Naive thymus-derived CD8-positive, alpha-beta T cell (primary cell): ENCODE results near the gene CDH4. TPM values are rescaled to one million over a fixed set of nuclear protein-coding genes. Genes with fewer than 3 reads are reported as not detected.

Experiments used
- ATAC-seq, 2 donors: fragments of 150-1000 bp; cut with Tn5 transposase in 1 of 2; sonication (Bioruptor Pico), chemical (Tn5 transposase) in 1 of 2; 1 replicate in 1 of 2; 2 replicates in 1 of 2; pipeline ENCODE4 v1.10.0; 2021; ENCODE audit warnings: mild to moderate bottlenecking in 2 of 2, moderate library complexity in 2 of 2
- POLR2A ChIA-PET: fragments of 350-600 bp; sonication (Branson Sonifier 250); formaldehyde crosslinking; loops from one replicate; lab custom pipeline; 2021; ENCODE audit warnings: antibody characterized with exemption; lab: Charles Lee
- DNase-seq, 10 donors: peaks; one replicate each; pipeline versions ENCODE4 v3.0.0 to v3.0.0-alpha.2; 2020 to 2022
- H3K27ac Mint-ChIP-seq, 10 donors: one replicate each; pipeline ENCODE4 v1.8.0; 2020 to 2022; ENCODE audit warnings: mild to moderate bottlenecking in 10 of 10, mixed read lengths in 10 of 10, moderate library complexity in 4 of 10, inconsistent platforms in 1 of 10
- H3K27me3 Mint-ChIP-seq, 5 donors: one replicate each; pipeline ENCODE4 v1.8.0; 2021 to 2022; ENCODE audit warnings: mixed read lengths in 5 of 5
- H3K36me3 Mint-ChIP-seq, 3 donors: one replicate each; pipeline ENCODE4 v1.8.0; 2020 to 2022; ENCODE audit warnings: mixed read lengths in 3 of 3, mild to moderate bottlenecking in 2 of 3, inconsistent platforms in 1 of 3
- H3K4me1 Mint-ChIP-seq, 4 donors: one replicate each; pipeline ENCODE4 v1.8.0; 2021 to 2022; ENCODE audit warnings: mixed read lengths in 4 of 4
- H3K4me3 Mint-ChIP-seq, 10 donors: one replicate each; pipeline ENCODE4 v1.8.0; 2020 to 2022; ENCODE audit warnings: mild to moderate bottlenecking in 10 of 10, mixed read lengths in 10 of 10, moderate library complexity in 6 of 10, inconsistent platforms in 1 of 10
- H3K9me3 Mint-ChIP-seq, 9 donors: one replicate each; pipeline ENCODE4 v1.8.0; 2020 to 2022; ENCODE audit warnings: mixed read lengths in 9 of 9, mild to moderate bottlenecking in 3 of 9, inconsistent platforms in 1 of 9, moderate library complexity in 1 of 9
- polyA plus RNA-seq, 3 donors: library from polyadenylated mRNA; unstranded; fragments of 300-500 nt; fragmentation: Illumina TruSeq; gene quantifications; one replicate each; pipeline ENCODE4 v1.2.3, GENCODE V29; 2021
- total RNA-seq, 8 experiments: library from RNA in 2 of 8; stranded (reverse) in 2 of 8; gene quantifications; one replicate each; pipeline ENCODE4 v1.2.3 and lab custom pipeline; 2021 to 2026

The CDH4 gene
- total and polyA plus RNA-seq, 5 experiments from 2014 or later: 0.07 to 0.44 (median 0.15) TPM; not detected in 1

- Mint-ChIP-seq H3K4me1 (no peaks in the 10 kb centered on the region), H3K27me3 (peaks cover 0 to 19% (median 3%) of the 10 kb centered on the region in 5 donors), H3K4me3 (no peak overlapping the region), H3K27ac (no peak overlapping the region), H3K9me3 (peaks cover 0 to 3% (median 0%) of the 10 kb centered on the region in 9 donors), H3K36me3 (no peaks in the 10 kb centered on the region)
- POLR2A ChIA-PET: no interaction called here
- no peak for DNase-seq
- no peak for ATAC-seq
These were observed 109.4 kb downstream of the CDH4 start for GRCh38 chr20:61361501-61361900.

GRCh38 chr20:61364147-61364546 is 112.1 kb downstream of the CDH4 start:
- POLR2A ChIA-PET: no interaction called here
- H3K9me3 Mint-ChIP-seq: peaks cover 0 to 3% (median 0%) of the 10 kb centered on the region in 9 donors
- no peak overlapping the region for H3K4me3 Mint-ChIP-seq

GRCh38 chr20:61366914-61367313 is 114.9 kb downstream of the CDH4 start:
- POLR2A ChIA-PET: no interaction called here
- Mint-ChIP-seq H3K27me3 (peaks cover 0 to 5% (median 0%) of the 10 kb centered on the region in 5 donors), H3K27ac (no peak overlapping the region), H3K36me3 (no peaks in the 10 kb centered on the region), H3K4me3 (no peak overlapping the region), H3K9me3 (peaks cover 0 to 3% (median 0%) of the 10 kb centered on the region in 9 donors), H3K4me1 (no peaks in the 10 kb centered on the region)
- ATAC-seq (no peak), DNase-seq (no peak)

More at GRCh38 chr20:61364147-61364546, 112.1 kb downstream of the CDH4 start:
- DNase-seq: no peak
- H3K27ac Mint-ChIP-seq: no peak overlapping the region
- H3K27me3 Mint-ChIP-seq: peaks cover 0 to 11% (median 3%) of the 10 kb centered on the region in 5 donors
- no peaks in the 10 kb centered on the region for H3K4me1 Mint-ChIP-seq
- ATAC-seq: no peak
- no peaks in the 10 kb centered on the region for H3K36me3 Mint-ChIP-seq

- H3K9me3 Mint-ChIP-seq: peaks cover 0 to 4% (median 0%) of the 10 kb centered on the region in 9 donors
- no peaks in the 10 kb centered on the region for H3K36me3 Mint-ChIP-seq
- ATAC-seq (no peak), DNase-seq (no peak)
- H3K4me3 Mint-ChIP-seq: no peak overlapping the region
- POLR2A ChIA-PET: no interaction called here
- H3K27ac Mint-ChIP-seq: no peak overlapping the region
- H3K27me3 Mint-ChIP-seq: peaks cover 0 to 6% (median 0%) of the 10 kb centered on the region in 5 donors
- no peaks in the 10 kb centered on the region for H3K4me1 Mint-ChIP-seq
These were observed 117.9 kb downstream of the CDH4 start for GRCh38 chr20:61369731-61370520.

GRCh38 chr20:61370841-61371303 is 118.8 kb downstream of the CDH4 start:
- POLR2A ChIA-PET: no interaction called here
- Mint-ChIP-seq H3K9me3 (peaks cover 0 to 4% (median 0%) of the 10 kb centered on the region in 9 donors), H3K27ac (peak overlapping the region in 1 of 10 donors; percentile 22), H3K36me3 (no peaks in the 10 kb centered on the region), H3K27me3 (peaks cover 0 to 6% (median 0%) of the 10 kb centered on the region in 5 donors), H3K4me1 (no peaks in the 10 kb centered on the region), H3K4me3 (no peak overlapping the region)
- DNase-seq (no peak), ATAC-seq (no peak)

- ATAC-seq: no peak
- POLR2A ChIA-PET: no interaction called here
- H3K27me3 Mint-ChIP-seq: peaks cover 0 to 6% (median 0%) of the 10 kb centered on the region in 5 donors
- H3K36me3 Mint-ChIP-seq: no peaks in the 10 kb centered on the region
- no peak overlapping the region for H3K27ac Mint-ChIP-seq
- H3K4me3 Mint-ChIP-seq: no peak overlapping the region
- H3K9me3 Mint-ChIP-seq: peaks cover 0 to 4% (median 0%) of the 10 kb centered on the region in 9 donors
- no peak for DNase-seq
- H3K4me1 Mint-ChIP-seq: no peaks in the 10 kb centered on the region
These were observed 119.6 kb downstream of the CDH4 start for GRCh38 chr20:61371501-61372136.

GRCh38 chr20:61372137-61373054 is 120.3 kb downstream of the CDH4 start:
- POLR2A ChIA-PET: no interaction called here
- Mint-ChIP-seq H3K4me1 (no peaks in the 10 kb centered on the region), H3K27ac (no peak overlapping the region), H3K9me3 (peaks cover 0 to 4% (median 0%) of the 10 kb centered on the region in 9 donors), H3K27me3 (peaks cover 0 to 6% (median 0%) of the 10 kb centered on the region in 5 donors), H3K36me3 (no peaks in the 10 kb centered on the region), H3K4me3 (no peak overlapping the region)
- ATAC-seq: no peak
- no peak for DNase-seq

- H3K4me3 Mint-ChIP-seq: no peak overlapping the region
- POLR2A ChIA-PET: no interaction called here
These were observed 121.0 kb downstream of the CDH4 start for GRCh38 chr20:61373055-61373399.

GRCh38 chr20:61373956-61374545 is 122.0 kb downstream of the CDH4 start:
- ATAC-seq (no peak), DNase-seq (no peak)
- H3K4me3 Mint-ChIP-seq: no peak overlapping the region
- POLR2A ChIA-PET: no interaction called here
- peaks cover 0 to 7% (median 0%) of the 10 kb centered on the region in 9 donors for H3K9me3 Mint-ChIP-seq
- H3K4me1 Mint-ChIP-seq: no peaks in the 10 kb centered on the region
- no peak overlapping the region for H3K27ac Mint-ChIP-seq
- H3K36me3 Mint-ChIP-seq: no peaks in the 10 kb centered on the region
- H3K27me3 Mint-ChIP-seq: peaks cover 0 to 9% (median 0%) of the 10 kb centered on the region in 5 donors

More at GRCh38 chr20:61373055-61373399, 121.0 kb downstream of the CDH4 start:
- H3K36me3 Mint-ChIP-seq: no peaks in the 10 kb centered on the region
- H3K9me3 Mint-ChIP-seq: peaks cover 0 to 7% (median 0%) of the 10 kb centered on the region in 9 donors
- H3K27me3 Mint-ChIP-seq: peaks cover 0 to 6% (median 0%) of the 10 kb centered on the region in 5 donors
- no peak overlapping the region for H3K27ac Mint-ChIP-seq
- no peak for DNase-seq
- H3K4me1 Mint-ChIP-seq: no peaks in the 10 kb centered on the region
- no peak for ATAC-seq

- Mint-ChIP-seq H3K27me3 (peaks cover 0 to 9% (median 0%) of the 10 kb centered on the region in 5 donors), H3K36me3 (no peaks in the 10 kb centered on the region), H3K27ac (no peak overlapping the region), H3K4me1 (no peaks in the 10 kb centered on the region), H3K4me3 (no peak overlapping the region), H3K9me3 (peaks cover 0 to 8% (median 0%) of the 10 kb centered on the region in 9 donors)
- ATAC-seq (no peak), DNase-seq (no peak)
- POLR2A ChIA-PET: no interaction called here
These were observed 124.6 kb downstream of the CDH4 start for GRCh38 chr20:61376541-61377240.

GRCh38 chr20:61378694-61379355 is 126.8 kb downstream of the CDH4 start:
- no peak for DNase-seq
- H3K4me1 Mint-ChIP-seq: no peaks in the 10 kb centered on the region
- H3K27ac Mint-ChIP-seq: no peak overlapping the region
- H3K36me3 Mint-ChIP-seq: no peaks in the 10 kb centered on the region
- peaks cover 0 to 5% (median 0%) of the 10 kb centered on the region in 5 donors for H3K27me3 Mint-ChIP-seq
- peaks cover 0 to 8% (median 2%) of the 10 kb centered on the region in 9 donors for H3K9me3 Mint-ChIP-seq
- POLR2A ChIA-PET: no interaction called here
- no peak overlapping the region for H3K4me3 Mint-ChIP-seq
- ATAC-seq: no peak
